ENCODE measurements around the gene HAGHL.
A peak's percentile ranks its signal among the peaks of the same experiment; 100 is the strongest.

The HAGHL gene

DNA sequence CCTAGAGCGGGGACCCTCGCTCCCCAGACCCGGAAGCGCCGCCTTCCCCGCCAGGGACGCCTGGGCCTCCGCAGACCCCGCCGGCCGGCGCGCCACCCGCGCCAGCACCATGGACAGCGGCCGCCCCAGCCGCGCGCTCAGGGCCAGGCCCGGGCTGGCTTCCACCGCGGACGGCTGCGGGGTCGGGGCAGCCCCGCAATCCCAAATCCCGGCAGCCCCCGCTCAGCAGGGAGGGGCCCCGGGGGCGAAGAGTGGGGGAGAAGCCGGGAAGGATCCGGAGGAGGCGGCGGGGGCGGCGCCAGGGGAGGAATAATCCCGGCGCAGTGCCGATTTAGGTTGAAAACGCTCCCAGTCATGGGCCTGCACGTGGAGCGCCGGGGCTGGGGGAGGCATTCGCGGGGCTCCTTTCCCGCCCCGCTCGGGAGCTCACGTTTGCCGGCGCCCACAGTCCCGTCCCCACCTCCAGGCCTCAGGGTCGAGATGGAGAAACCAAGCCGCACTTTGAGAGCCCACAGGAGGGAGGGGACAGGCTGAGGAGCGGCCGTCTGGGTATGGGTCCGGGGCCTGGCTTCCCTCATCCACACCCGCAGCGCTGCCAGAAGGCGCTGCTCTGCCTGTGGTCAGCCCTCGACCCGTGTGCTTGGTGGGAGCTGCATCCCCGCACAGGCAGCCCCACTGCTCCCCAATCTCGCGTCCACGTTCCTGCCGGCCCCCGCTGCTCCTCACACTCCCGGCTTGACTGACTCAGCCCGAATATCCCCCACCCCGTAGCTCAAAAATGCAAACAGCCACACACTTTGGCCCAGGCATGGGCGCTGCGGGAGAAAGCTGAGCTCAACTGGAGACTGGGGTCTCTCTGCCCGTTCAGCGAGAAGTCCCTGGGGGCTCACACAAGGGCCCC lies 26.0 kb upstream of the HAGHL start (continued):
- no peak for TF ChIP-seq ZNF23 (tag by site-specific recombination; IDR thresholded peaks at IDR 0.05; ENCODE audit: borderline replicate concordance)
- no peak for TF ChIP-seq ZSCAN23 (tag by site-specific recombination; IDR thresholded peaks at IDR 0.05)
- no peak for TF ChIP-seq ZNF76 (tag by site-specific recombination; IDR thresholded peaks at IDR 0.05; ENCODE audit: borderline replicate concordance, low read depth)
- TF ChIP-seq ZNF274 (IDR thresholded peaks at IDR 0.05; ENCODE audit: low read length): no peak
- no peak for TF ChIP-seq ZNF274 (tag by site-specific recombination; IDR thresholded peaks at IDR 0.05; ENCODE audit: borderline replicate concordance)
- TF ChIP-seq, protein P1, sequence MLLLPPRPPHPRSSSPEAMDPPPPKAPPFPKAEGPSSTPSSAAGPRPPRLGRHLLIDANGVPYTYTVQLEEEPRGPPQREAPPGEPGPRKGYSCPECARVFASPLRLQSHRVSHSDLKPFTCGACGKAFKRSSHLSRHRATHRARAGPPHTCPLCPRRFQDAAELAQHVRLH (tag by site-specific recombination; IDR thresholded peaks at IDR 0.05): no peak
- TF ChIP-seq ZNF626 (tag by site-specific recombination; IDR thresholded peaks at IDR 0.05): no peak
- TF ChIP-seq, protein P2, sequence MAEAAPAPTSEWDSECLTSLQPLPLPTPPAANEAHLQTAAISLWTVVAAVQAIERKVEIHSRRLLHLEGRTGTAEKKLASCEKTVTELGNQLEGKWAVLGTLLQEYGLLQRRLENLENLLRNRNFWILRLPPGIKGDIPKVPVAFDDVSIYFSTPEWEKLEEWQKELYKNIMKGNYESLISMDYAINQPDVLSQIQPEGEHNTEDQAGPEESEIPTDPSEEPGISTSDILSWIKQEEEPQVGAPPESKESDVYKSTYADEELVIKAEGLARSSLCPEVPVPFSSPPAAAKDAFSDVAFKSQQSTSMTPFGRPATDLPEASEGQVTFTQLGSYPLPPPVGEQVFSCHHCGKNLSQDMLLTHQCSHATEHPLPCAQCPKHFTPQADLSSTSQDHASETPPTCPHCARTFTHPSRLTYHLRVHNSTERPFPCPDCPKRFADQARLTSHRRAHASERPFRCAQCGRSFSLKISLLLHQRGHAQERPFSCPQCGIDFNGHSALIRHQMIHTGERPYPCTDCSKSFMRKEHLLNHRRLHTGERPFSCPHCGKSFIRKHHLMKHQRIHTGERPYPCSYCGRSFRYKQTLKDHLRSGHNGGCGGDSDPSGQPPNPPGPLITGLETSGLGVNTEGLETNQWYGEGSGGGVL (tag by site-specific recombination; IDR thresholded peaks at IDR 0.05): 0 out of 2 replicates have a peak, but pooled peaks have one; percentile 47
- no peak for TF ChIP-seq ZNF121 (tag by site-specific recombination; IDR thresholded peaks at IDR 0.05)
- TF ChIP-seq ZNF175 (tag by site-specific recombination; IDR thresholded peaks at IDR 0.05): no peak
- no peak for TF ChIP-seq ZNF677 (tag by site-specific recombination; IDR thresholded peaks at IDR 0.05)
- TF ChIP-seq ZNF629 (tag by site-specific recombination; IDR thresholded peaks at IDR 0.05): no peak
- no peak for TF ChIP-seq ZNF311 (tag by site-specific recombination; IDR thresholded peaks at IDR 0.05; ENCODE audit: borderline replicate concordance)
- no peak for TF ChIP-seq ZNF654 (tag by site-specific recombination; IDR thresholded peaks at IDR 0.05; ENCODE audit: low read depth)
- no peak for TF ChIP-seq ZNF548 (tag by site-specific recombination; IDR thresholded peaks at IDR 0.05)
- no peak for TF ChIP-seq ZNF596 (tag by site-specific recombination; IDR thresholded peaks at IDR 0.05)
- TF ChIP-seq, protein P3, sequence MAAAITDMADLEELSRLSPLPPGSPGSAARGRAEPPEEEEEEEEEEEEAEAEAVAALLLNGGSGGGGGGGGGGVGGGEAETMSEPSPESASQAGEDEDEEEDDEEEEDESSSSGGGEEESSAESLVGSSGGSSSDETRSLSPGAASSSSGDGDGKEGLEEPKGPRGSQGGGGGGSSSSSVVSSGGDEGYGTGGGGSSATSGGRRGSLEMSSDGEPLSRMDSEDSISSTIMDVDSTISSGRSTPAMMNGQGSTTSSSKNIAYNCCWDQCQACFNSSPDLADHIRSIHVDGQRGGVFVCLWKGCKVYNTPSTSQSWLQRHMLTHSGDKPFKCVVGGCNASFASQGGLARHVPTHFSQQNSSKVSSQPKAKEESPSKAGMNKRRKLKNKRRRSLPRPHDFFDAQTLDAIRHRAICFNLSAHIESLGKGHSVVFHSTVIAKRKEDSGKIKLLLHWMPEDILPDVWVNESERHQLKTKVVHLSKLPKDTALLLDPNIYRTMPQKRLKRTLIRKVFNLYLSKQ (tag by site-specific recombination; IDR thresholded peaks at IDR 0.05; ENCODE audit: borderline replicate concordance): no peak
- TF ChIP-seq ZNF664 (tag by site-specific recombination; IDR thresholded peaks at IDR 0.05): no peak
- 0 out of 2 replicates have a peak, but pooled peaks have one; percentile 18 for TF ChIP-seq ZNF600 (tag by site-specific recombination; IDR thresholded peaks at IDR 0.05)
- no peak for TF ChIP-seq ZBTB7A (tag by site-specific recombination; IDR thresholded peaks at IDR 0.05; ENCODE audit: low read depth)
- TF ChIP-seq, protein P4, sequence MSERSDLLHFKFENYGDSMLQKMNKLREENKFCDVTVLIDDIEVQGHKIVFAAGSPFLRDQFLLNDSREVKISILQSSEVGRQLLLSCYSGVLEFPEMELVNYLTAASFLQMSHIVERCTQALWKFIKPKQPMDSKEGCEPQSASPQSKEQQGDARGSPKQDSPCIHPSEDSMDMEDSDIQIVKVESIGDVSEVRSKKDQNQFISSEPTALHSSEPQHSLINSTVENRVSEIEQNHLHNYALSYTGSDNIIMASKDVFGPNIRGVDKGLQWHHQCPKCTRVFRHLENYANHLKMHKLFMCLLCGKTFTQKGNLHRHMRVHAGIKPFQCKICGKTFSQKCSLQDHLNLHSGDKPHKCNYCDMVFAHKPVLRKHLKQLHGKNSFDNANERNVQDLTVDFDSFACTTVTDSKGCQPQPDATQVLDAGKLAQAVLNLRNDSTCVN (tag by site-specific recombination; optimal IDR thresholded peaks at IDR 0.05): peak; percentile 47
- TF ChIP-seq ZBTB20 (tag by site-specific recombination; IDR thresholded peaks at IDR 0.05): peak; percentile 35; the same call in 1 of the 2 replicates
- TF ChIP-seq ZNF140 (tag by site-specific recombination; IDR thresholded peaks at IDR 0.05): no peak
- no peak for TF ChIP-seq KLF8 (tag by site-specific recombination; IDR thresholded peaks at IDR 0.05)
- TF ChIP-seq, protein P5, sequence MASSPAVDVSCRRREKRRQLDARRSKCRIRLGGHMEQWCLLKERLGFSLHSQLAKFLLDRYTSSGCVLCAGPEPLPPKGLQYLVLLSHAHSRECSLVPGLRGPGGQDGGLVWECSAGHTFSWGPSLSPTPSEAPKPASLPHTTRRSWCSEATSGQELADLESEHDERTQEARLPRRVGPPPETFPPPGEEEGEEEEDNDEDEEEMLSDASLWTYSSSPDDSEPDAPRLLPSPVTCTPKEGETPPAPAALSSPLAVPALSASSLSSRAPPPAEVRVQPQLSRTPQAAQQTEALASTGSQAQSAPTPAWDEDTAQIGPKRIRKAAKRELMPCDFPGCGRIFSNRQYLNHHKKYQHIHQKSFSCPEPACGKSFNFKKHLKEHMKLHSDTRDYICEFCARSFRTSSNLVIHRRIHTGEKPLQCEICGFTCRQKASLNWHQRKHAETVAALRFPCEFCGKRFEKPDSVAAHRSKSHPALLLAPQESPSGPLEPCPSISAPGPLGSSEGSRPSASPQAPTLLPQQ (tag by site-specific recombination; IDR thresholded peaks at IDR 0.05): no peak
- TF ChIP-seq, protein P6, sequence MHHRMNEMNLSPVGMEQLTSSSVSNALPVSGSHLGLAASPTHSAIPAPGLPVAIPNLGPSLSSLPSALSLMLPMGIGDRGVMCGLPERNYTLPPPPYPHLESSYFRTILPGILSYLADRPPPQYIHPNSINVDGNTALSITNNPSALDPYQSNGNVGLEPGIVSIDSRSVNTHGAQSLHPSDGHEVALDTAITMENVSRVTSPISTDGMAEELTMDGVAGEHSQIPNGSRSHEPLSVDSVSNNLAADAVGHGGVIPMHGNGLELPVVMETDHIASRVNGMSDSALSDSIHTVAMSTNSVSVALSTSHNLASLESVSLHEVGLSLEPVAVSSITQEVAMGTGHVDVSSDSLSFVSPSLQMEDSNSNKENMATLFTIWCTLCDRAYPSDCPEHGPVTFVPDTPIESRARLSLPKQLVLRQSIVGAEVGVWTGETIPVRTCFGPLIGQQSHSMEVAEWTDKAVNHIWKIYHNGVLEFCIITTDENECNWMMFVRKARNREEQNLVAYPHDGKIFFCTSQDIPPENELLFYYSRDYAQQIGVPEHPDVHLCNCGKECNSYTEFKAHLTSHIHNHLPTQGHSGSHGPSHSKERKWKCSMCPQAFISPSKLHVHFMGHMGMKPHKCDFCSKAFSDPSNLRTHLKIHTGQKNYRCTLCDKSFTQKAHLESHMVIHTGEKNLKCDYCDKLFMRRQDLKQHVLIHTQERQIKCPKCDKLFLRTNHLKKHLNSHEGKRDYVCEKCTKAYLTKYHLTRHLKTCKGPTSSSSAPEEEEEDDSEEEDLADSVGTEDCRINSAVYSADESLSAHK (tag by site-specific recombination; IDR thresholded peaks at IDR 0.05): no peak
- TF ChIP-seq ZNF623 (tag by site-specific recombination; IDR thresholded peaks at IDR 0.05): no peak
- TF ChIP-seq ZNF529 (tag by site-specific recombination; IDR thresholded peaks at IDR 0.05; ENCODE audit: insufficient replicate concordance): no peak
- TF ChIP-seq, protein P7, sequence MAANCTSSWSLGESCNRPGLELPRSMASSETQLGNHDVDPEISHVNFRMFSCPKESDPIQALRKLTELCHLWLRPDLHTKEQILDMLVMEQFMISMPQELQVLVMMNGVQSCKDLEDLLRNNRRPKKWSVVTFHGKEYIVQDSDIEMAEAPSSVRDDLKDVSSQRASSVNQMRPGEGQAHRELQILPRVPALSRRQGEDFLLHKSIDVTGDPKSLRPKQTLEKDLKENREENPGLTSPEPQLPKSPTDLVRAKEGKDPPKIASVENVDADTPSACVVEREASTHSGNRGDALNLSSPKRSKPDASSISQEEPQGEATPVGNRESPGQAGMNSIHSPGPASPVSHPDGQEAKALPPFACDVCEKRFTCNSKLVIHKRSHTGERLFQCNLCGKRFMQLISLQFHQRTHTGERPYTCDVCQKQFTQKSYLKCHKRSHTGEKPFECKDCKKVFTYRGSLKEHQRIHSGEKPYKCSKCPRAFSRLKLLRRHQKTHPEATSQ (tag by site-specific recombination; IDR thresholded peaks at IDR 0.05): no peak

Measured in HEK293 (cell line).